ENCODE measurements around the gene NTRK3.

Gene NTRK3

GRCh38 chr15:88230823-88231222 is 25.7 kb downstream of the NTRK3 start:
- DNase-seq (ENCODE audit: low spot score): no peak

DNA sequence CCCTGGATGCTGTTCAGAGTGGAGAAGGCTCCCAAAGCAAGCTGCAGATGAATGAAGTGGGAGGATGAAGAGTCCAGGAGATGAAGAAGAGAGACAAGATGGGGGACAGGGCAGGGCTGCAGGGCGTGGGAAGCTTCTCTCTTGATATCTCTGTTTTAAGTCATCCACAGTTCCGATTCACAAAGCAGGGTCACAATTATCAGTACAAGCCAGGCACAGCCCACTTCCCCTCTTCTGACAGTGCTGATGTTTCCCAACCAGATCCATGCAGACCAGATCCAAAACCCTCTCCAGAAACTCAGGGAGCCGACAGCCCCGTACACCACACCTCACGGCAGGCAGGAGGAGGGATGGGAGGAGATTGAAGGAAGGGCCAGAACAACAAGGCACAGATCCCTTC is 31.1 kb downstream of the NTRK3 start:
- no peak for DNase-seq (ENCODE audit: low spot score)

DNA sequence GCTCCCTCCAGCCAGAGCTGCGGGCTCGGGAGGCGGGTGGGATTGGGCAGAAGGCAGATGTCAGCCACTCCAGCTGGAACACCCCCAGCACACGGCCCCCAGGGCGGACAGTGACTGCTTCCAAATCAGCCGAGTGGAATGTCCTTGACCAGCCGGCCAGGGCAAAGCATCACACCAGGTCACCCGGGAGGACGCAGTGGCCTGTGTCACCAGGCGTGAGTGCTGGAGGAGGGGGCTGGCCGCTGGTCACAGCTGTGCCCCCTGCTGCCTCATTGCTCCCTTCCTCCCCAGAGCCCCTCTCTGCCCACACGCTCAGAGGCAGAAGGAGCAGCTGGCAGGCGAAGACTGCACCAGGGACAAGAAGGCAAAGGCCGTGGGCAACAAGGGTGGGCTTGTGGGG is 33.5 kb downstream of the NTRK3 start:
- no peak for DNase-seq (ENCODE audit: low spot score)

GRCh38 chr15:88221836-88222235 is 34.7 kb downstream of the NTRK3 start:
- DNase-seq (ENCODE audit: low spot score): no peak

GRCh38 chr15:88220443-88221335 is 35.9 kb downstream of the NTRK3 start:
- DNase-seq (ENCODE audit: low spot score): no peak

- DNase-seq (ENCODE audit: low spot score): no peak
Measured at GRCh38 chr15:88219623-88220022, 36.9 kb downstream of the NTRK3 start.

DNA sequence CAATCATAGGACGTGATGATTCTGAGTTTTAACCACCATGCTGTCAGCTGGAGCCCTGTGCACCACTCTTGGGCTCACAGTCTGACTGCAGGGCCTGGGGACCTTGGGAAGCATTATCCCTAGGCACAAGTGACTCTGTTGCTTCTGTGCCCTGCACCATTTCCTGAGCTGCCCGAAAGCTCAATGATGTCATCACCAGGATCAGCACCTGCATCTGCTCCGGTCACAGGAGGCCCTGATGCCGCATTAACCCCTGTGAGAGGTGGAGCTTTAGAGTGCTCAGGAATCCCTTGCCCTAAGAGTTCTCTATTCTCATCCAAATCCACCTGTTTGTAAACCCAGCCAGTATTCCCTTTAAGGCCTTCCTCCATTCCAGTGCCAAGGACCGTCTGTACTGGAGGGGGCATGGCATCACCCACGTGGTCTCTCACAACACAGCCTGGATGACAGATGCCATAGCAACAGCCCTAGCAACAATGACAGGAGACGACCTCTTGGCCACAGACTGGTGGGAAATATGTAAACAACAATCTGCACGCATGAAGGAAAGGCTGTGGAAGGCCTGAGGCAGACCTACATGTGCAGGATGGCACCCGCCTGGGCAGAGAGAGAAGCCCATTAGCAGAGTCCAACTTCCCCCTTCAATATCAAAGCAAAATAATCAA is 37.9 kb downstream of the NTRK3 start:
- no peak for DNase-seq (ENCODE audit: low spot score)

GRCh38 chr15:88215066-88215648 is 41.4 kb downstream of the NTRK3 start:
- DNase-seq (ENCODE audit: low spot score): no peak

DNA sequence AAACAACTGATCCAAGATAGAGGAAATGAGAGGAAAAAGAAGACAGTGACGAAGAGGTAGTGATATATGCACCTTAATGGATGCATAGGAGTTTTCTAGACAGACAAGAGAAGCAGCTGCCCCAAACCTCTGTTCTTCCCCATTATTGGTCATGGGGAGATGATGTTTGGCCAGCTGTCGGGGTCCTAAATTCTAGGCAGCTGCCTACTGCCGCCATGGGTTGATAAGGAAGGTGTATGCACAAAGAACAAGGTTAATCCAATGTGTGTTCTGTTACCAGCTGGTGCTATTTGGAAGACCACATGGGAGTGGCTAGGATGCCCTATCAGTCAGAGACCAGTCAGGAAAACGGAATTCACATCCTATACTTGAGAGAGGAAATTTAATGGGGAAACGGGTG is 47.4 kb downstream of the NTRK3 start:
- no peak for DNase-seq (ENCODE audit: low spot score)

DNA sequence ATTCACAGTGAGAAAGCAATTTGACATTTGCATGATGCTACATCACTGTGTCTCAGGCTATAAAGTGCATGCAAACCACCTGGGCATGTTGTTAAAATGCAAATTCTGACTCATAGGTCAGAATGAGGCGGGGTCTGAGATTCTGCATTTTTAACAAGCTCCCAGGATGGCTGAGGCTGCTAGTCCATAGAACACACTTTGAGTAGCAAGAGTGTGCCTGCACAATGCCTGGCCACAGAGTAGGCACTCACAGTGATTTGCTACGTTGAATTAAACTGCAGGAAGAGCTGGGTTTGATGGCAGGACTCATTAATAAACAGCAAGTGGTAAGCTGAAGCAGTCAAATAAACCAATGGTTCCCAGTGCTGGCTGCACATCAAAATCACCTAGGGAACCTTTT is 48.1 kb downstream of the NTRK3 start:
- no peak for DNase-seq (ENCODE audit: low spot score)

DNA sequence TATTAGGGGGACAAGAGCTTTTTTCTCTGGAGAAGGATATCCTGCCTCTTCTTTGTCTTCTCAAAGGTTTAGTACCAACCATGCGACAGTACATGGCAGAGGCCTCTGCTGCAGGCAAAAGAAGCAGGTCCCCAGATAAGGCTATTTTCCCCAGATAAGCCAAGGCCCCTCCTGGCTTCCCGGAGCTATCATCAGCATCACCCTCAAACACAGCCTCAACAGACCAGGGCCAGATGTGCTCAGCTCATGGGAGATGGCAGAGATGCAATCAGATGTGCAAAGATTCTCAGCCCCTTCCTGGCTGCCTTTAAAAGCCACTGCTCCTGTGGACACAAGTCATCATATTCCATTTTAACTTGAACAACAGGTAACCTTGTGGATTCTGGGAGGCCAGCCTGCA is 49.0 kb downstream of the NTRK3 start:
- no peak for DNase-seq (ENCODE audit: low spot score)

- DNase-seq (ENCODE audit: low spot score): no peak
Measured at GRCh38 chr15:88204584-88204983, 52.0 kb downstream of the NTRK3 start.

GRCh38 chr15:88202231-88202630 is 54.3 kb downstream of the NTRK3 start:
- no peak for DNase-seq (ENCODE audit: low spot score)

GRCh38 chr15:88201207-88201606 is 55.3 kb downstream of the NTRK3 start:
- DNase-seq (ENCODE audit: low spot score): no peak

- no peak for DNase-seq (ENCODE audit: low spot score)
Measured at GRCh38 chr15:88196961-88197360, 59.6 kb downstream of the NTRK3 start.

GRCh38 chr15:88194162-88194561 is 62.4 kb downstream of the NTRK3 start:
- no peak for DNase-seq (ENCODE audit: low spot score)

DNA sequence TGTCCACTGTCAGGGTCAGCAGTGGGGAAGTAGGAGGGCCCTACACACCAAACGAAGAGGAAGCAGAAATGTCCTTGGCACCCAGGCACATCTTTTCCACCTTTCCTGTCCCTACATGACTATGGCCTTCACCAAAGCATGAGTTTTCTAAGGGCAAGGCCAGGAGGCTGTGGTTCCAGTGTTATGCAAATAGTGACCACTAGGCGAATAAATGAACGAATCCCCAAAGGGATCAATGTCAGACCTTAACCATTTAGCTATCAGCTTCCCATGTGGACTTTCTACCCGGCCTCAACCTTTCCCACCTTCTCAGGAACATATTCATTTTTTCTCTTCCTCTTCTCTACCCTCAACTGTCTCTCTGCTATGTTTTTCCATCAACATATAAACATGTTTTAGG is 63.1 kb downstream of the NTRK3 start:
- no peak for DNase-seq (ENCODE audit: low spot score)

DNA sequence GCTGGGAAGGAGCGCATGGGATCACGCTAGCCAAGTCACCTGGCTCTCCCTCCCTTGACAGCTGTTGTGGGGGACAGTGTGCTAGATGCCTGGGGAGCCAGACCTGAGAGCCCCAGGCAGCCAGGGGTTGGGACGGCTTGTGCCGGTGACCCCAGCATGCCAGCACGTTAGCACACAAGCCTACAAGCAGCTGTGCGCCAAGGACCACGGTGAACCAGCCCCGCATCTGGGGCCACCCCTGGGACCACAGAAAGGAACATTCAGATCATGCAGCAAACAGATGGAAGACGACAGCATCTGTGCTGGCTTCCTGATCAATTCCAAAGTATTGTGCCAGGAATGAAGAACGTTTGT is 64.8 kb downstream of the NTRK3 start:
- DNase-seq (ENCODE audit: low spot score): no peak

DNA sequence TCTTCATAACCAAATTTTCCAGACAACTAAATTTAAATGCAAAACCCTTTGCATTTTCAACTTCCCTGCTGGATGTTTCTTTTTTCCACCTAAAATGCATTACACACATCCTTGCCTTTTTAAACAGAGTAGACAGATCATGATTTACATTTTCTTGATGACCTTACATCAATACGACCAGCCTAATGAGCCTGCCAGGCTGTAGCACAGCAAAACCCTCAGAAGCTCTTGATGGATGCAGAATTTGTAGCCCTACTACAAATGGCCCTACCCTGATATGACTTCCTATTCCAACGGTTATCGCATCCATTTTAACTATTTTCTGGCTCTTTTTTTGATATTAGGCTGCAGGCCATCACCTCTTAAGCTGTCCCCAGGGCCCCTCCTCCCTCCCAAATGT is 66.3 kb downstream of the NTRK3 start:
- no peak for DNase-seq (ENCODE audit: low spot score)

- DNase-seq (ENCODE audit: low spot score): no peak
Measured at GRCh38 chr15:88188300-88188699, 68.2 kb downstream of the NTRK3 start.

DNA sequence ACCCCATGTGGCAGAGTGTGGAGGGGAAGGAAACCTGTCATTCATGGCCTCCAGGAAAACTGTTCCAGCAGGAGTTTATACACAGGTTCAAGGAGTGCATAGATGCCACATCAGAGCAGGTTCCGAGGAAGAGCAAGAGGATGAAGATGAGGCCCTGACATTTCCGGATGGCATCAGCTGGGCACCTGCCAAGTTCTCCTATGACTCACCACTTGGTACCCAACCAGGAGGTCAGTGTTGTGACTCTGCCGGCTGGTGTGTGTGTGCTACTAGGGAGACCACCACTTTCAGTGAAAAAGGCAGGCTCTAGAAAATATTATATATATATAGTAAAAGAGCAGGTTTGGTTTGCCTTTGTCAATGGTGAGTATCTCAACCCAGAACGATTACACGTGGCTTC is 69.3 kb downstream of the NTRK3 start:
- DNase-seq (ENCODE audit: low spot score): no peak

- DNase-seq (ENCODE audit: low spot score): no peak
Measured at GRCh38 chr15:88185584-88185983, 71.0 kb downstream of the NTRK3 start.

DNA sequence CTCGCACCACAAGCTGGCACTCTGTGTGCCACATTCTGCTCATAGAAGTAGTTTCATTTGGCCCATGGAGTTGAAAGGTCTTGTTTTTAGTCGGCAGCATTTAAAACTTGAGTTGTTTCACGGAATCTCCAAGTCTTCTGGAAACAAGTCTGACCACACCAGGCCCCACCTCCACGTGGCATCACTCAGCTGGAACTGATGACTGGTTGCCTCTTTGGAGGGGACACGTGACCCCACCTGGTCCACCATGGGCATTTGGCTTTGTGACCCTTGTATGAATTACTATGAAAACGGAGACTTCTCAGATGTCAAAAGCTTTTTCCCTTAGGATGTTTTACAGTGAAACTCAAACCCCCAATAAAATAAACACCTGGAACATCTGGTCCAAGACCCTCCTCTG is 74.9 kb downstream of the NTRK3 start:
- DNase-seq (ENCODE audit: low spot score): no peak
